ENCODE data around the gene CLMP.

The CLMP gene, protein sequence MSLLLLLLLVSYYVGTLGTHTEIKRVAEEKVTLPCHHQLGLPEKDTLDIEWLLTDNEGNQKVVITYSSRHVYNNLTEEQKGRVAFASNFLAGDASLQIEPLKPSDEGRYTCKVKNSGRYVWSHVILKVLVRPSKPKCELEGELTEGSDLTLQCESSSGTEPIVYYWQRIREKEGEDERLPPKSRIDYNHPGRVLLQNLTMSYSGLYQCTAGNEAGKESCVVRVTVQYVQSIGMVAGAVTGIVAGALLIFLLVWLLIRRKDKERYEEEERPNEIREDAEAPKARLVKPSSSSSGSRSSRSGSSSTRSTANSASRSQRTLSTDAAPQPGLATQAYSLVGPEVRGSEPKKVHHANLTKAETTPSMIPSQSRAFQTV

DNA sequence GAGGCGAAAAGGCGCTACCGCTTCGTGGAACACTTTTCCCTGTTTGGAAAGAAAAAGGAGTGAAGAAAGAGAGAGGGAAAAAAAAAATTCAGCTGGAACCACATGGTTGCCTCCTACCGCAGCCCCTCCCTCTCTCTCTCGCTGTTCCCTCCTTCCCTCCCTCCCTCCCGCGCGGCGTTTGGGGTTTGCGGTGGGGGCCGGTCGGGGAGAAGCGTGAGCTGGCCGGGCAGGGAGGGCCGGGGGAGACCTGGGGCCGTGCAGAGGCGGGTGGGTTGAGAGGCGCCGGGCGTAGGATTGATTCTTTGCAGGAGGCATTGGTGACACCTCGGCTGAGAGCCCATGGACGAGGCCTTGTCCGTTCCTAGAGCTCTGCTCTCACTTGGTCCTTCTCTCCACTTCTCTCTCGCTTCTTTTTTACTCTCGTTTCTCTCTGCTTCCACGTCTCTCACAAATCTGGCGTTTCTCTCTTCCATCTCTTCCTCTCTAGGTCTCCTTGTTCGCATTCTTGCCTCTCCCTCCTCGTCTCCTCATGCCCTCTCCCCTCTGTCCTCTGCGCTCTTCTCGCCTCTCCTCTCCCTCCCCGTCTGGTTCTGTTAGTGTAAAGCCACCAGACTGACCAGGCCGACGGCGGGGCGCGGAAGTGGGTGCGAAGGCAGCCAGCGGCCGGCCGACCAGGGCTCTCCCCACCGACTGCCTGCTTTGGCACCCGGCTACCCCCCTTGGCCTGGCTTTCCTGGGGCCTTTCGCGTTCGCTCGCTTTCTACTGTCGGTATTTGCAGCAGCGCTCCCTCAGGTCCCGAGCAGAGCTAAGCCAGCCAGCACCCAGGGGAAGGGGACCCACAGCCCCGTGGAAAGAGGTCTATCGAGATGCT is at the start of gene CLMP:
CLMP (minus strand) TSS at position 61 of the 872 bp plus-strand sequence. CDS start 308 bp downstream, outside the sequence.
- TF ChIP-seq, protein P1, sequence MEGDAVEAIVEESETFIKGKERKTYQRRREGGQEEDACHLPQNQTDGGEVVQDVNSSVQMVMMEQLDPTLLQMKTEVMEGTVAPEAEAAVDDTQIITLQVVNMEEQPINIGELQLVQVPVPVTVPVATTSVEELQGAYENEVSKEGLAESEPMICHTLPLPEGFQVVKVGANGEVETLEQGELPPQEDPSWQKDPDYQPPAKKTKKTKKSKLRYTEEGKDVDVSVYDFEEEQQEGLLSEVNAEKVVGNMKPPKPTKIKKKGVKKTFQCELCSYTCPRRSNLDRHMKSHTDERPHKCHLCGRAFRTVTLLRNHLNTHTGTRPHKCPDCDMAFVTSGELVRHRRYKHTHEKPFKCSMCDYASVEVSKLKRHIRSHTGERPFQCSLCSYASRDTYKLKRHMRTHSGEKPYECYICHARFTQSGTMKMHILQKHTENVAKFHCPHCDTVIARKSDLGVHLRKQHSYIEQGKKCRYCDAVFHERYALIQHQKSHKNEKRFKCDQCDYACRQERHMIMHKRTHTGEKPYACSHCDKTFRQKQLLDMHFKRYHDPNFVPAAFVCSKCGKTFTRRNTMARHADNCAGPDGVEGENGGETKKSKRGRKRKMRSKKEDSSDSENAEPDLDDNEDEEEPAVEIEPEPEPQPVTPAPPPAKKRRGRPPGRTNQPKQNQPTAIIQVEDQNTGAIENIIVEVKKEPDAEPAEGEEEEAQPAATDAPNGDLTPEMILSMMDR (IDR thresholded peaks at IDR 0.05; ENCODE audit: low read length, missing control alignments): no peak
- H3K4me3 ChIP-seq (replicated peaks; ENCODE audit: low read depth, low read length): peak within 1 kb of the TSS; percentile 79
- peak; percentile 70 for DNase-seq (ENCODE audit: low read depth)

DNA sequence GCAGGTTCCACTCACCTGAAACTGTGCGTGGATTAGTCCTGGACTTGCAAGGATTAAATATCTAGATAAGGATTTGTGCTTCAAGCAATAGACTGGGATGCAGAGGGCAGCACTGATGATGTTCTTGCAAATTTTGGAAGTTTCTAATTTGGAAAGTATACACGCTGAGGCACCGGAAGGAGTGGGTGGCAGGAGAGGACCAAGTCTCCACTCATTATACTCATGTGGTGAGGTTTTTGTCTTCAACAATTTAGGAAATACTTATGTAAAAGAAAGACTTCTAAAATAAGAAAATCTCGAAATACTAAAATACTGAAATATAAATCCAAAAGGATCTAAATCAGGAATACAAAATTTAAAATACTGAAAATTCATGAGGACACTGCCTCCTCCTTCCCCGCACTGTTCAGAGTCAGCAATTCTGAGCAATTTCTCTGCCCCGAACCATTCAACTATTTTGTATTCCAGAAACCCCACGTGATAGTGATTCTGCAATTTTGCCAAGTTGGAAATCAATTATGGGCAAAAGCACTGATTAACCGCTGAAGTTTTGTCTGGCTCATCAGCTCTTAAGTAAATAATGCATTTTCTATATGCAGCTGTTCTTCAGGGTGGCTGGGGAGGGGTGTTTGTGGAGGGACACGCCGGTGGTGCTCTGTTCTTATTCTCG is 47.0 kb upstream of the CLMP start:
- TF ChIP-seq, protein P1 (IDR thresholded peaks at IDR 0.05; ENCODE audit: low read length, missing control alignments): no peak
- DNase-seq (ENCODE audit: low read depth): no peak

DNA sequence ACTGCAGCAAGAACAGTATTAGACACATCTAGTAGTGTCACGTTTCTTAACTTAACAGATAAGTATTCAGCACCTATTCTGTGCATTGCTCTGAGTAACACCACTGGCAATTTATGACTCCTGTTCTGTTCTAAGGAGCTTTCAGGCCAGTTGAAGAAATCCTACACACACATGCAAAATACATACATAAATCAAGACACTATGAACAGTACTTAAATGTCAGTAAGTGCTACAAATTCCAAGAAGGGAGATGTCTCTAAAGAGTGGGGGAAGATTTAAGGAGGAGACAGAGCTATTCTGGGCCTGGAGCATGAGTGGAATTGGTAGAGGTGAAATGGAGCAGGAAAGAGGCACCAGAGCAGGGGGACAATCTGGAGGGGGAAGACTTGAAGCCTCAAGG is 46.2 kb upstream of the CLMP start:
- no peak overlapping the region for H3K4me3 ChIP-seq (replicated peaks; ENCODE audit: low read depth, low read length)
- TF ChIP-seq, protein P1 (IDR thresholded peaks at IDR 0.05; ENCODE audit: low read length, missing control alignments): no peak
- DNase-seq (ENCODE audit: low read depth): no peak

More for the DNA sequence above, 47.0 kb upstream of the CLMP start:
- H3K4me3 ChIP-seq (replicated peaks; ENCODE audit: low read depth, low read length): no peak overlapping the region

DNA sequence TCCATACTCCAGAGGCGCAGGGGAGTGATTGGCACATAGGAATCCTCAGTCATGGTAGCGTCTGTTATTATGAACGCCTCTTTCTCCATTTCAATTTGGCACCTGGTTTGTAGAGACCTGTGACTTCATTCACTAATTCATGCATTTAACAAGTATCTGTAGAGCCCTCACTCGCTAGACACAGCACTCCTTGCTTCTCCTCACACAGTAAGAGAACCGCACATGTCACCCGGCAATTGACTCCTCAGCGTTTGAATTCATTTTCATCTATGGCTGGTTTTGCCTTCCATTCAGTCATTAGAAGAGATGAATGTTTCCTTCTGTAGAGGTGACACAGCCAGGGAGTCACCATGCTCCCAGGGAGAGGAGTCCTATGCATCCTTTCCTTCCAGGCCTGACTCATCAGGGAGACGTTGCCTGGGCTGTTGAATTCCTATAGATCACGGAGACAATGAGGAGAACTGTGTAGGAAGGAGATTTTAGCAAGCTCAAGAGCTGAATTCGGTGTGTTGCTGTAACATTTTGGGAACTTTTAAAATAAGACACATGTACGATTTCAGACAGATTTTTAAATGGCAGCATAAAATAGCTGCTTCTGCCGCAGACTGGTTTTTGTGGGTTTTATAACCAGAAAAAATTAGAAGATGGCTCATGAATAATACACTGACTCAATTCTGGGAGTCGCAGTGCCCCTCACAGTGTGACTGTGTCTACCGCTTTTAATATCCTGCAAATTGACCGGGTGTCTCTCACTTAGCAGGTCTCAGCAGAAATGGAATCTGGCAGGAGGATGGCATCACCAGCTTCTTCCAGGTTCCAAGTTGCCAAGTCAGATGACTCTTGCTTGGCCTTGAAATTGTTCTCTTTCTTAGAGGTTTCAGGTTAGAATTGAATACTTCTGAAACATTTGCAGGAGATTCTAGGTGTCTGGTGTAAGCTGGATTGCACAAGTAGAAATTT is 44.4 kb upstream of the CLMP start:
- no peak for DNase-seq (ENCODE audit: low read depth)
- TF ChIP-seq, protein P1 (IDR thresholded peaks at IDR 0.05; ENCODE audit: low read length, missing control alignments): no peak
- no peak overlapping the region for H3K4me3 ChIP-seq (replicated peaks; ENCODE audit: low read depth, low read length)

DNA sequence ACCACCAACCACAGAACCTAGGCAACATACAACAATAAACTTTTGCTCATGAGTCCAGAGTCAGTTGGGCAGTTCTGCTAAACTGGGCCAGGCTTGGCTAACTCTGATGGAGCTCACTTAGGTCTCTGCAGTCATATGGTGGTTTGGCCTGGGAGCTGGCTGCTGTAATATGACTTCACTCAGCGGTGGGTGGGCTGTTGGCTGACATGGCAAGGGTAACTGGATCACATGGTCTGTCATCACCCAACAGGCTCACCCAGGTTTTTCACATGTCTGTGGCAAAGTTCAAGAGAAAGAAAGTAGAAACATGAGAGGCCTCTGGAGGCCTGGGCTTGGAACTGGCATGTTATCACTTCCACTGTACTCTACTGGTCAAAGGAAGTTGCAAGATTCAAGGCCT is 43.2 kb upstream of the CLMP start:
- no peak overlapping the region for H3K4me3 ChIP-seq (replicated peaks; ENCODE audit: low read depth, low read length)
- DNase-seq (ENCODE audit: low read depth): peak; percentile 76
- TF ChIP-seq, protein P1 (IDR thresholded peaks at IDR 0.05; ENCODE audit: low read length, missing control alignments): no peak

DNA sequence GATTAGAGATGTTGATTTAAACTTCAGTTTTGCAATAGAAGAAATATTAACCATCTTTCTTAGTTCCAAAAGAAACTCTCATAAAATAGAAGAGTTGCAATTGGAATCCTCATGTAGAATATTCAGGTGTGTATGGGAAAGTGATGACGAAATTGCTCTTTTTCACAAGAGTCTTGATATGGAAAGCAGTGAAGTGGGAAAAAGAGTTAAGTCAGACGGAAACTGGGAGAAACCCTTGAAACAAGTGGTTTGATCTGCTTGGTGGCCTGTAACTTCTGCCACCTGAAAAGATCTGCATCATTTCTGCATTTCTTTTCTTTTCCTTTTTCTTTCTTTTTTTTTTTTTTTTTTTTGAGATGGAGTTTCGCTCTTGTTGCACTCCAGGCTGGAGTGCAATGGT is 41.8 kb upstream of the CLMP start:
- TF ChIP-seq, protein P1 (IDR thresholded peaks at IDR 0.05; ENCODE audit: low read length, missing control alignments): no peak
- no peak for DNase-seq (ENCODE audit: low read depth)

More for the DNA sequence above, 41.8 kb upstream of the CLMP start:
- H3K4me3 ChIP-seq (replicated peaks; ENCODE audit: low read depth, low read length): no peak overlapping the region

Data from fibroblast of pulmonary artery (primary cell).